Measurements from ENCODE around the gene ATP11B.
"Not testable (repeated sequence)": the region's sequence is repeated elsewhere in the genome, so short reads cannot be mapped to it uniquely, and the experiment has no call there.

The ATP11B gene

DNA sequence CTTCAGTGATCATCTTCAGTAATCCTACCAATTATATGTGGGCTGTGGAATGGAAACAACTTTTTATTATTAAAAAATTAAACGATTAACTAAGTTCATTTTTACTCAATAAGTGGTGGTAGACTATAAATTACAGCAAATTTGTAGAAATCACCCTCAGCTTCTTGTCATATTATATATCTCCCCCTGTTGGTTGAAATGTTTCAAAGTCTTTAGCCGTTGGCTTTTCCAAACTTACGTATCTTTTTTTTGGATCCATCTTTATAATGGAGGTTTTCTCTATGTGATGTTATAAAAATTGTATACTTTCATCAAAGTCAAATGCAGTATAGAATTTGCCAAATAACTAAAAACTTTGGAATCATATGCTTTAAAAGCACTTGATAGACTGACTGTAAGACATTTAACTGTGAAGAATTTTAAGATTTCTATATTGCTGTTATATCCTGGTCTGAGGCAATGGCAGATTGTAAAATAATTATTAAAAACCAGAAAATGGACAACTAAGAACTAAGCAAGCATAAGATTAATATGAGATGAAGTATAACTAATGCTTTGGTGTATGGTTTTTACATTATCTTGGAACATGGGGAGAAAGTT lies 44.7 kb downstream of the ATP11B start:
- peak; percentile 11 to 47 for DNase-seq

DNA sequence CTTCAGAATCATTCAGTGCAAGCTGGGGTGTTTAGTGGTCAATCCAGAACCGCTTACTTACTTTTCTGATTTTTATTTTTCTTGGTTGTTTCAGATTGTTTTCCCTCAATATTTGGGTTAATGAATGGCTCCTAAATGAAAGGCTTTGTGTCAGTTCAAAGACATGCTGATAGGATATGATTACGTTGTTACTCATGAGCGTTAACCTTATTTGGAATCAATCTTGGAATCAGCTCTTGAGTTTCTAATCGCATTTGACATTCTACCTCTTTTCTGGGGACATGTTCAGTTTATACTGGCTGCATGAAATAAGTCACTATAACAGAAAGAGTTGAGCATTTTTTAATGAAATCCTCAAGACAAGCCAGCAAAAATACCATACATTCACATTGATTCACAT lies 50.2 kb downstream of the ATP11B start:
- no peak for DNase-seq

DNA sequence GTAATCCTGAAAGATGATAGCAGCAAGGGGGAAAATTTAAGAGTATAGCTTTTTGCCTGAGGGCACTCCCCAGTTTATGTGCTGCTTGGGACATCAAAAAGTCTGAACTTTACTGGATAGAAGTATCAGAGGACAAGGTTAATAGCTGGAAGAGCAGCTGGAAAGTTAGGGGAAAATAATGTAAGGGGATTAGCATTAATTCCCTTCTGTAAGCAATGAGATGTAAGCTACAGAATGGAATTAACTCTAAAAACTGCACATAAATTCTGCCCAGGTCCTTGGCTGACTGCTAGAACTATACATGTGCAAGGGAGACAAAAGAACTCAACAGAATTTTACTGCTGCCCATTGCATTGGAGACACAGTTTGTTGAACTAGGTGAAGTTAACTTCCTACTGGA lies 55.6 kb downstream of the ATP11B start:
- no peak for DNase-seq

DNA sequence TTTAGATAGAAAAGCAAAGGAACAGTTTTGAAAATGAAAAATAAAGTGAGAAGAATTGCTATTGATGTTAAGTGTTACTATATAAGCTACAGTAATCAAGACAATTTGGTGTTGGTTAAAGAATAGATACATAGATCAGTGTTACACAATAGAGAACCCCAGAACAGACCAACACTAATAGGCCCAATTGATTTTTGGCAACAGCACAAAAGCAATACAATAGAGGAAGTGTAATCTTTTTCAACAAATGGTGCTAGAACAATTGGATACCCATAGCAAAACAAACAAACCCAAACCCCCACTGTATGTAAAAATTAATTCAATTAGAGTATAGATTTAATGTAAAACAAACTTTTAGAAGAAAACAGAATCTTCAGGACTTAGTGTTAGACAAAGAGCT lies 61.8 kb downstream of the ATP11B start:
- no peak for DNase-seq

DNA sequence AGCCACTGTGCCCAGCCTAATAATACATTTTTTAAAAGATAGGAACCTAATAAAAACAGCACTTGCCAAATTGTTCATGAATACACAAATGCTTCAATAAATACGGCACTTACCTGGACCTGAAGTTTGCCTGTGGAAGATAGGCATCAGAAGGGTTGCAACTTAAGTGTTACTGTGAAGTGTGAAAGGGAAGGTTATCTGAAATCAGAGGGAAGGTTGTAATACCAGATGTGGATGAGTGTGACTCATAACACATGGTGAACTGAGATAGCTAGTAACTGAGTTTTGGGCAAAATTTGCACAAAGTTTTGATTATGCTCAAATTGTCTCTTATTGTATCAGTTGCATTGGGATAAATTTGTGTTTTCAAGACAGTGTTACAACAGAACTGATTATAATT lies 68.0 kb downstream of the ATP11B start:
- DNase-seq = no peak

DNA sequence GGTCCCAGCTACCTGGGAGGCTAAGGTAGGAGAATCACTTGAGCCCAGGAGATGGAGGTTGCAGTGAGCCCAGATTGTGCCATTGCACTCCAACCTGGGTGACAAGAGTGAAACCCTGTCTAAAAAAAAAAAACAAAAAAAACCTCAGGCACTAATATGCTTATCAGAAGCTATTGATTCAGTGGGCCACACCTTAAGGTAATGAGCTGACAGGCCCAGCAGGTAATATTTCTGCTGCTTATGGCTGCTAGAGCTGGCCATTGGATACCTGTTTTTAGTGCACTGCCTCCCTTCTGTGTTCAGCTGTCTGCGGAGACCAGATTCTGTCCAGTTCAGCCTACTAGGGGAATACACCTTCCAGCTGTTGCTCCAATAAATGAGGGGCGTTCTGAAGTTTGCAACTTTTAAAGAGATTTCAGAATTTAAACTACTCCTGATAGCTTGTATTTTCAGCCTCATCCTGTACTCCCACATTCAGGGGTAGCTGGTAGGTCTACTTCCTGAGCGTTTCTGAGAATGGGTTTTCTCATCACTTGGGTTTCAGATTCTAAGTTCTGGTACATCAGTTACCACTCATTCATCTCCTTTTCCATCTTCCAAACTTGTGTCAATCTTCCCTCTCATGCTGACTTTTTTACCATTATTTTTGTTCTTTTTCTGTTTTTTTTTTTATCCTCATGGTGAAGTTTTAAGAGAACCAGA lies 69.0 kb downstream of the ATP11B start:
- DNase-seq = no peak

DNA sequence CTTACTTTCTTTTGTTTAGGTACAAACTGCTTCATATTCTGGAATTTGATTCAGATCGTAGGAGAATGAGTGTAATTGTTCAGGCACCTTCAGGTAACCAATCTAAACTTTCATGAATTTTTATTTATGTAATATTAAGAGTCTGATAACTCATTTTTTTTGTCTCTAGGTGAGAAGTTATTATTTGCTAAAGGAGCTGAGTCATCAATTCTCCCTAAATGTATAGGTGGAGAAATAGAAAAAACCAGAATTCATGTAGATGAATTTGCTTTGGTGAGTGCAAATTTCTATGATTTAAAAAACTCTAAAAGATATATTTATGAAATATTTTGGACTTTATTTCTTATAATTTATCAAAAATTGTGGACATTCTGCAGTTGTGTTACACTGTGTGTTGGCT lies 75.8 kb downstream of the ATP11B start:
- DNase-seq = no peak

DNA sequence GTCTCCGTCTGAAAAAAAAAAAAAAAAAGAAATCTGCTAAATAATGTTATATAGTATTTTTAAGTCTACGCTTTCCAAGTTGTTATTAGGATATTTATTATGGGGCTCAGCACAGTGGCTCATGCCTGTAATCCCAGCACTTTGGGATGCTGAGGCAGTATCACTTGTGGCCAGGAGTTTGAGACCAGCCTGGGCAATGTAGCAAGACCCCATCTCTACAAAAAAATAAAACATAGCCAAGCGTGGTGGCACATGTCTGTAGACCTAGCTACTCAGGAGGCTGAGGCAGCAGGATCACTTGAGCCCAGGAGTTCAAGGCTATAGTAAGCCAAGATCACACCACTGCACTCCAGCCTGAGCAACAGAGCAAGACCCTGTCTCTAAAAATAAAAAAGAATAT lies 77.6 kb downstream of the ATP11B start:
- DNase-seq = not testable (repeated sequence)

DNA sequence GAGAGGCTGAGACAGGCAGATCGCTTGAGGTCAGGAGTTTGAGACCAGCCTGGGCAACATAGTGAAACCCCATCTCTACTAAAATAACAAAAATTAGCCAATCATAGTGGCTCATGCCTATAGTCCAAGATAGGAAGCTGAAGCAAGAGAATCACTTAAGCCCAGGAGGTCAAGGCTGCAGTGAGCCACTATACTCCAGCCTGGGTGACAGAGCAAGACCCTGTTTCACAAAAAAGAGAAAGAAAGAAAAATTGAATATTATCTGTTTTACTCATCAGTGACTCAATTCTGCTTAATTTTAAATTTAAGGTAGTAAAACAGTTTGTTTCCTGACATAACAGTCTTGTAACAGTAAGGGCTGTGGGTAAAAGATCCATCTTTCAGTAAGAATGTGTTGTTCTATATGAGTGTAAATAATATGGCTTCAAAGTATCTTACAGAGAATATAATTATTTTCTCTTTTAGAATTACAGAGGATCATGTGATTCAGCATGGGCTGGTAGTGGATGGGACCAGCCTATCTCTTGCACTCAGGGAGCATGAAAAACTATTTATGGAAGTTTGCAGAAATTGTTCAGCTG lies 85.8 kb downstream of the ATP11B start:
- DNase-seq = no peak

DNA sequence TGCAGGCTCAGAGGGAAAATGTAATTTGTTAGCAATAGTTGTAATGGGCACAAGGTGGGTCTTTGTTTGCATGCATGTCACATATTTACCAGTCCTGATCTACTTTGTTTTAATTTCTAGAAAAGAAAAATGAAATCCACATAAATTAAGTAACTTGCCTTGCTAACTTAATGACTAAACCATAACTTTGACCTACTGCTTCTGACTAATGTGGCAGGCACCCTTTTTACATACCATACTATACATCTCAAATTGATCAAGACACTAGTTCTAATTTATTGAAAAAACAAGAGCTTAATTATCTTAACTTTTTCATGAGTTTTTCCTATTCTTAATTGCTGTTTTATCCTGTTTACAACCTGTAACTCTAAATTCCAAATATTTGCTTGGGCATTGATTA lies 93.2 kb downstream of the ATP11B start:
- DNase-seq = no peak

DNA sequence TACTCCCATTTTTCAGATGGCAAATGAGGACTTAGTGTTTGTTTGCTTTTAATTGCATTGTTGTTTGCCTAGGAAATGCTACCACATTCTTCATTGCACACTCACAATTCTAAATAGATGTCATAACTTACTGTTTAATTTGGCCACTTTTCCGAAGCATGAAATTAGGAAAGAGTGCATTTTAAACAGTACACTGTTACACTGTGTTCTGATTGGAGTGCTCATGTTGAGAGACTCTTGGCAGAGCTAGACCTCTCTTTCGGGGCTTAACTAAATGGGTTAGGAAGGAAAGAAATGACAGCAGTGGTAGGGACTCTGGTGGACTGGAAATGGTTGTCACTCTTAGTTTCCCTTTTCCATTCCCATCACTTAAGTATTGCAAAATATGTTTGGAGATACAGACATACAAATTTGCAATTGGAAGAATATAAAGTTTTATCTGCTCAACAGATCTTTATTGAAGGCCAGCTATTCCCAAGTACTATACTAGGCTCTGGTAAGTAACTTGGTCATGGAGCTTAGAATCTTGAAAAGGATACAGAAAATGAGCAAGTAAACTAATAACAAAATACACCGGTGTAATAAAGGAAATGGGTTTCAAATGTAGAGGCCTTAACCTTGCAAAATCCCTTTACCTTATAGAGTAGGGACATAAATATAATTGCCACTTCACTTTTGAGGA lies 96.8 kb downstream of the ATP11B start:
- no peak for DNase-seq

DNA sequence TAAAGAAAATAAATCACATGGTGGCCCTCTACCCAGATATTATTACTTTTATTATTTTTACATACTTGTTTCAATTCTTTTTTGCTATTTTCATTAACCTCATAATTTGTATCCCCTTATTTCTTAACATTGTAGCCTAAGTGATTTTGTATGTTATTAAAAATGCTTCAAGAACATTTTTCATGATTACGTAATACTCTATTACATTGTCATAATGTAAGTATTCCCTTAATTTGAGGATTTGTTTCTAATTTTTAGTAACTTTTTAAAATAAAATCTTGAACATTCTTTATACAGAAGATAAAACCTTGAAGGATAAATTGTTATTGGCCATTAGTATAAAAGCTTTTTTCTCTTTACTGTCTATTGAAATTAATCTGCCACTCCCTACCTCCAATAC lies 98.1 kb downstream of the ATP11B start:
- no peak for DNase-seq

DNA sequence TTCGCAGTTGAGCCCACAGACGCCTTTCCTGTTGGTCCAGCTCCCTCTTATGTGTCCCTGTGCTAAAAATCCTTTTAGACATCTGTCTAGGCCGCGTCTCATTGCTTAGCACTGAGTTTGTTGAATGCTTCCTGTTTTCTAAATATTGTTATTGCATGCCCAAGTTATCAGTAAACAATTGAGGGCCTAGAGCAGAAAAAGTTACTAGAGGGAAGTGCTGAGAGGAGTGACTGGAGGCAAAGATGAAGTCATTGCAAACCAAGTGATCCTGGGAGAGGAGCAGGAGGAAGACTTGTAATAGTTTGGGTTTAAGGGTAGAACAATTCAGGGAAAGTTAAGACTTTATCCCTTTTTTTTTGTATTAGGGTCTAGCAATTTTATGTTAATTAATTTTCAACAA lies 98.9 kb downstream of the ATP11B start:
- DNase-seq = peak; percentile 49 to 54

DNA sequence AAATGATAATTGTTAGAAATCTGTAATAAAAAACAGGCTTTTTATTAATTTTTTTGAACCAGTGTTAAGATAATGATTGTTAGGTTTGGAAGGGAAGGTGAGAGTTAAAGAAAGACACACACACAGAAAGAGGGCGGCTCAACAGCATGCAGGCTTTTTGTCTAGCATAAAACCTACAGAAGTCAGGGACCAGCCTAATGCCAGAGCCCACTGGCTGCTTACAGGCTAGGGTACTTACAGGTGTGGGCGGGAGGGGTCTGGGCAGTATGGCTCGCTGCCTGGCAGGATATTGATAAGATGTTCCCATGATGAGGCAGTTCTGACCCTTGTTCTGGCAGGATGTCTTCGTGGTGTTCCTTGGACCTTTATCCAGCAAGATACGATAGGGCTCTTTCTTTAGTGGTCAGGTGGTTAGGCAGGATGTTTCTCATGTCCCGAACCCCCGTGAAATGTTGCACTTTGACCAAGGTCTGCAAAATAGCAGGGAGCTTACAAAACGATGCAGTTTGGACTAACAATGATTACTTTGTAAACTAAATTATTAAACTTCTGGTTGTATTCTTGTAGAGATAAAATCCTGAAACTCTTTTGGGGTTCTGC lies 102.3 kb downstream of the ATP11B start:
- no peak for DNase-seq

DNA sequence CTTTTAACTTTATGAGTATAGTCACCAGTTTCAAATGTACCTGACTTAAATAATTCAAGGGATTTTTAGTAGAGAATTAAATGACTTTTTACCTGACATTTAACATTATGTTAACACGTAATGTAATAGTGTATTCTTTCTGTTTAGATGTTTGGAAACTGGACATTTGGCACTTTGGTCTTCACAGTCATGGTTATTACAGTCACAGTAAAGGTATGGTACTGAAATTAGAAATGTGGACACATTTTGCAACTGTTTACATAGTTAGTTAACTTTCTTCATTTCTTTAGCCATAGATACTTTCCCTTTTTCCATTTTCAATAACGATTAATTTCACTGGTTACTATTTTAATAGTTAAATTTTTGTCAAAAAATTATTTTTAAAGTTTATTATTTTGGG lies 103.2 kb downstream of the ATP11B start:
- DNase-seq = no peak

DNA sequence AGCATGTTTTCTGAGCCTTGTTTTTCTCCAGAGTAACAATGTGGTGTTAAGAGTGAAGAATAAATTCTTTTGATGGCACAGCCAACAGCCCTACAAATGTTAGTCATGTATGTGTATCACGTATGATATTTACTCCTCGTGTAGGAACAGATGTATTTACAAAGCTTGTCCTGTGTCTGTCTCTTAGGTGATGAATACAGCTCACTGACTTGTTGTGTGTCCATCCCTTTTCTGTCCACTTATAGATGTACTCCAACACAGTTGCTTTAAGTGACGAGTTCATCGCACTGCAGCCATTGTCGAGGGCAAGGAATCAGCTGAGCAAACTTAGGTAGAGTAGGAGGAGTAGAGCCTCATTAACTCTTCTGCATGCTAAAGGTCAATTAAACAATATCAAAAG lies 108.9 kb downstream of the ATP11B start:
- DNase-seq = no peak

DNA sequence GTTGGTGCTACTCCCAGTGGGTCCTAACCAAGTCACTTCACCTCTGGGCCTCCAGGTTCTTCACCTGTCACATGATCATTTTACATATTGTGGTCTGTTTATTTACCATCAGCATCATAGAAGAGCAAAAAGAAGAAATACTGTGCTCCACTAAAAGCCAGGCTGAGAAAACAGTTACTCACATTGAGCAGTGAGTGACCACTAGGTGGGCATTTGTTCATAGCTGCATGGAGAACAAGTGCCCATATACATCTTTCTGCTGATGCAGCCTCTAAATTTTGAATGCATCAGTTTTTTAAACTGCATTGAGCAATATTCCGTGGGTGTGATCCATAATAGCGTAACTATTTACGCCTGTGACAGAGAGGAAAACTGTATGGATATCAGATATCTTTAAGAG lies 110.9 kb downstream of the ATP11B start:
- no peak for DNase-seq

DNA sequence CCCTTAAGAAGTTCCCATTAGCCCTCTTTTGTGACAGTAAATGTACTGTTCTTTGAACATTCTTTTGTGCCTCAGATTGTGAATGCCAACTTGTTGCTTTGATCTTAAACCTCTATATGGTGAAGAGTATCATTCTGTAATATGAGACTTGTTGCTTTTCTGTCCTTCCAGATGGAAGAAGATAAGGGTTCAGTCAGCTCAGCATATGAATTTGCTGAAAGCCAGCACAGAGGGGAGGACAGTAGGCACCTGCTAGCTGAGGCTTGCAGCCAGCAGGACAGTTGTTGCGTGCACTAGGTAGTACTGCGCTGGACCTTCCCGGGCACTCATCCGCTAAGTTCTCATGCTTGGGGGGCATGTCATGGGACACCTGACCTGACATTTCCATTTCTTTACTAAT lies 112.3 kb downstream of the ATP11B start:
- DNase-seq = no peak

DNA sequence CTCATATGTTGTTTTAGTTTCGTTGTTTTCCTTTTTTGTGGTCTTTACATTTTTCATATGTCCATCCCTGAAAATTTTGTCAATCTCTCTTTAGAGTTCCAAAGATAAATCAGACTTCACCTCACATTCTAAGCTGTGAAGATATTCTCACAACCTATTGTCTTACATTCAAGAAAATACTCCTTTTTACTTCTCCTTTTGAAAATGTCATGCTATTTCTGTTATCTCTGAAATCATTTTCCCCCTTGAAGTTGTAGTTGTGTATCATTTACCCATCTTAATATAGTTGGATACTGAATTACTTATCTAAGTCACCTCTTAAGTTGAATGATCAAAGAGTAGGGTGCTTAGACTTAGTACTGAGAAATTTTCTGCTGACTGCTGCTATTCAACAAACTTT lies 112.7 kb downstream of the ATP11B start:
- no peak for DNase-seq

DNA sequence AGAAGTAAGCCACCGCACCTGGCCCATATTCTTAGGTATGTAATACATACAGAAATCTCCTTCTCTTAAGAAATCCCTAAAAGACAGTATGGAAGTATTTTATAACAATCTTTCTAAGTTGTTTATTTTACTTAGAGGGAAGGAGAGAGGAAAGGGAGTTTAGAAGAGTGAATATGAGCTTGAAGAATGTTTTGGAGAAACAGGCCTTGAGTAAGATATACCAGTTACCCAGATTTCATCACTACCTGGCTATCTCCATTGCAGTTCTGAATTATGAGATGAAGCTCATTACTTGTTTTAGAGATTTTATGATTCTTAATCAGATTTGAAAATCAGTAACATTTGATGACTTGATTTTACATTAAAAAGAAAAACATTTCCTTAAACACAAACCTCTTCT lies 115.2 kb downstream of the ATP11B start:
- DNase-seq = no peak

DNA sequence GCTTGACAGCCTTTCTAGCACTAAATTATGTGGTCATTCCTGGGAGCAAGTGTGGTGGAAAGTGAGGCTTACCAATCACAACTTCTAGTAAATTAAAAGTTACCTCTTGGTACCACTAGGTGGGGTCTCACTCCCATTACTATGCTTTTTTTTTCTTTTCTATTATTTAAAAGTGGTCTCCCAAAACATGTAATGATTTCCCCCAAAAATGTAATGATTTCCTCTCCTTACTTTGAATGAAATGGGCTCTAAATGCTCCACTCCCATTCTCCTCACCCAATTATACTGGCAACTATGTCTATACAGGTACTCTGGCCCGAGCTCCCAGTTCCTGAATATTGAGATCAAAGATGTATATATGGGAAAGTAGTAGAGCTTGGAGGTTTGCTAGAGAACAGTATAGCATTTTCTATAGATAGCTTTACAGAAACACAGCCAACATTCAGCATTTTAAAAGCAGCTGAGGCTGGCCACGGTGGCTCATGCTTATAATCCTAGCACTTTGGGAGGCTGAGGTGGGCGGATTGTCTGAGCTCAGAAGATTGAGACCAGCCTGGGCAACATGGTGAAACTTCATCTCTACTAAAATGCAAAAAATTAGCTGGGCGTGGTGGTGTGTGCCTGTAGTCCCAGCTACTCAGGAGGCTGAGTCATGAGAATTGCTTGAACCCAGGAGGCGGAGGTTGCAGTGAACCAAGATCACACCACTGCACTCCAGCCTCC lies 116.2 kb downstream of the ATP11B start:
- no peak for DNase-seq

DNA sequence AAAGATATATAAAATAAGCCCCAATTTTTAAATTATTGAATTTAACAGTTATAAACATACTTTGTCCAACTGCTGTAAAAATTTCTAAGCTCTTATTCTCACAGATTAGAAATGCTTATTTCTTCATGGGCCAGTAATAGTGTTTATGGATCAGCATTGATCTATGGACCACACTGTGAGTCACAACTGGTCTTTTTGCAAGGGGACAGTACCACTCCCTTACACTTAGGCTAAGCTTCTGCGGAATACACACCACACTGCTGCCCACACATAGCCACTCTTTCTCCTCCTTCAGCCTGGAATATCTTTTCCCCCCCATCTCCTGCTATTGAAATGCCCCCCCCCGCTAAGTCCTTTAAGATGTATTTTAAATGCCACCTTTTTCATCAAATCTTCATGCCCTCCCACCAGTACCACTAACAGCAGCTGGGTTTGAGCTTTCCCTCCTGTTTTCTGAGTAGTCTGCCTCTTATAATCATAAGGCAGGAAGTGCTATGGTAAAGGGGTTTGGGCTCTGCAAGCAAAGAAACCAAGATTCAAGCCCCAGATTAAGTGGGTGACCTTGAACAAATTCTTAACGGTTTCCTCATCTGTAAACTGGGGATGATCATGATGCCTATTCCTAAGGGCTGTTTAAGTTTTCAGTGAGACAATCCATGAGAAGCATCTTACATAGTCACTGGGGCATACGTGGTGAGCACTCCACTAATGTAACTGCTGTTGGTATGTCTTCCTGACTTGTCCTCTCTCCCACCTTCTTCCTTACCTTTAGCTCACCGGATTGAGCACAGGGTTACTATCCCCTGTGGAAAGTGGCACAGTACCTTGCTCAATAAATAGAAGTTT lies 117.9 kb downstream of the ATP11B start:
- DNase-seq = no peak

Data from inflammatory macrophage (primary cell).